ENCODE data around the gene GPR87. TPM values are rescaled to one million over a fixed set of nuclear protein-coding genes. Genes with fewer than 3 reads are reported as not detected.

The GPR87 gene
- total and polyA plus RNA-seq, 2 of the 4 experiments (the other 2 are of a cell fraction) = 0.26 to 0.36 TPM

DNA sequence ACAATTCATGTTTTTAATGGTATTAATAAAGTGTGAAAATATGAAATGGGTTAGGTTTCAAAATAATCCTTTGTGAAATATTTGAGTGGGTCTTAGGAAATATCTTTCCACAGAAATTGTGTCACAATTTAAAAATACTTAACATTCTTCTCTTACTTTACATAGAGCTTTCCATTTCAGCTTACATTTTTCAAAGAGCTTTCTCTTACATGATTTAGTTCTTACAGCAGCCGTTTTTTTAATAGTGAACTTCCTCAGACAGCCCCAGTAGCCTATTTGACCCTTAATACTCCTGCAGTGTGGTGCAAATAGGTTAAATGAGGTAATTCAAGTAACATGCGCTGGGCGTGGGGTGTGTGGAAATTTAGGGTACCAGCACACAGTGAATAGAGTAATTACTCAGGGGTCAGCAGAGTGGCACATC is 46.1 kb upstream of the GPR87 start:
- ATAC-seq (ENCODE audit: low read depth) = peak; percentile 86
- Histone ChIP-seq H3K27me3 (ENCODE audit: control insufficient read depth, insufficient read depth, low read length) (no peaks in the 10 kb centered on the region), H2AK5ac (ENCODE audit: low read depth, low read length) (no peak overlapping the region), H3K9me3 (ENCODE audit: control insufficient read depth, insufficient read depth, low read length) (no peaks in the 10 kb centered on the region), H3K9me1 (ENCODE audit: insufficient read depth, low read length) (no peaks in the 10 kb centered on the region), H2BK5ac (ENCODE audit: low read depth, low read length, poor library complexity, severe bottlenecking) (no peak overlapping the region), H3K23ac (ENCODE audit: low read depth, low read length) (no peak overlapping the region), H3K14ac (replicated peaks; ENCODE audit: low read depth, low read length) (no peak overlapping the region), H3K36me3 (ENCODE audit: control insufficient read depth, insufficient read depth, low read length) (no peaks in the 10 kb centered on the region), H2BK15ac (ENCODE audit: low read depth, low read length) (no peak overlapping the region), H4K8ac (ENCODE audit: low read depth in 2 of 2, low read length in 2 of 2) (no peak overlapping the region), H4K20me1 (ENCODE audit: insufficient read depth, low read length) (no peaks in the 10 kb centered on the region), H4K5ac (ENCODE audit: low read depth, low read length) (no peak overlapping the region; the same call in 1 of the 2 replicates), H4K91ac (ENCODE audit: insufficient read depth, low read depth, low read length) (no peak overlapping the region), H3K4ac (ENCODE audit: low read depth, low read length) (no peak overlapping the region), H3K79me1 (ENCODE audit: low read depth in 1 of 2, low read length in 2 of 2) (no peaks in the 10 kb centered on the region), H3K4me2 (ENCODE audit: low read depth, low read length) (peak overlapping the region; percentile 55), H3K4me1 (ENCODE audit: control insufficient read depth, insufficient read depth, low read length) (peaks cover 5% of the 10 kb centered on the region), H3K18ac (ENCODE audit: low read depth, low read length) (0 out of 2 replicates have a peak overlapping the region, but pooled peaks have one; percentile 28), H2BK120ac (ENCODE audit: low read depth, low read length) (no peak overlapping the region), H2AFZ (replicated peaks; ENCODE audit: low read length, poor library complexity) (no peak overlapping the region), H3K9ac (ENCODE audit: low read depth, low read length) (no peak overlapping the region), H2AK9ac (replicated peaks; ENCODE audit: low read depth, low read length, poor library complexity) (no peak overlapping the region), H3K27ac (ENCODE audit: insufficient read depth, low read length) (no peak overlapping the region), H3K4me3 (ENCODE audit: insufficient read depth, low read depth, low read length) (no peak overlapping the region), H2BK20ac (ENCODE audit: low read depth, low read length) (no peak overlapping the region), H3K56ac (ENCODE audit: extremely low read depth, insufficient read depth, low read length) (no peak overlapping the region)
- dilution Hi-C loops (cut with HindIII; ENCODE audit: low sequenced_read_pairs, unreplicated experiment) = no loop called here
- intact Hi-C loops (cut with micrococcal nuclease) = loop anchor here (1.0 kb wide), 1 partner anchor 16 kb away; no protein-coding TSS in a partner anchor
- no peak for DNase-seq
- WGBS, 2 experiments (ENCODE audit: extremely low coverage in 2 of 2, insufficient read length in 1 of 2) = no CpG with 5 or more reads among the region's 3 CpGs
- in situ Hi-C loops (cut with MboI; ENCODE audit: low sequenced_read_pairs) = no loop called here
- ChIA-PET POLR2A (ENCODE audit: unreplicated experiment) (interaction anchor here (0.6 kb wide), 1 partner anchor 1454 kb away, joined by 3 read pairs; no protein-coding TSS in a partner anchor), CTCF (interaction anchor here (0.5 to 0.6 kb wide), 2 partner anchors 11 to 485 kb away, joined by 3 read pairs; no protein-coding TSS in a partner anchor)
- no peak for TF ChIP-seq BHLHE40 (IDR thresholded peaks at IDR 0.05; ENCODE audit: low read depth, low read length)
- TF ChIP-seq RAD21 (IDR thresholded peaks at IDR 0.05; ENCODE audit: low read length) = no peak
- no peak for TF ChIP-seq RFX5 (IDR thresholded peaks at IDR 0.05; ENCODE audit: low read depth, low read length)
- TF ChIP-seq SMC3 (IDR thresholded peaks at IDR 0.05; ENCODE audit: low read depth, low read length) = no peak
- TF ChIP-seq, protein P1, sequence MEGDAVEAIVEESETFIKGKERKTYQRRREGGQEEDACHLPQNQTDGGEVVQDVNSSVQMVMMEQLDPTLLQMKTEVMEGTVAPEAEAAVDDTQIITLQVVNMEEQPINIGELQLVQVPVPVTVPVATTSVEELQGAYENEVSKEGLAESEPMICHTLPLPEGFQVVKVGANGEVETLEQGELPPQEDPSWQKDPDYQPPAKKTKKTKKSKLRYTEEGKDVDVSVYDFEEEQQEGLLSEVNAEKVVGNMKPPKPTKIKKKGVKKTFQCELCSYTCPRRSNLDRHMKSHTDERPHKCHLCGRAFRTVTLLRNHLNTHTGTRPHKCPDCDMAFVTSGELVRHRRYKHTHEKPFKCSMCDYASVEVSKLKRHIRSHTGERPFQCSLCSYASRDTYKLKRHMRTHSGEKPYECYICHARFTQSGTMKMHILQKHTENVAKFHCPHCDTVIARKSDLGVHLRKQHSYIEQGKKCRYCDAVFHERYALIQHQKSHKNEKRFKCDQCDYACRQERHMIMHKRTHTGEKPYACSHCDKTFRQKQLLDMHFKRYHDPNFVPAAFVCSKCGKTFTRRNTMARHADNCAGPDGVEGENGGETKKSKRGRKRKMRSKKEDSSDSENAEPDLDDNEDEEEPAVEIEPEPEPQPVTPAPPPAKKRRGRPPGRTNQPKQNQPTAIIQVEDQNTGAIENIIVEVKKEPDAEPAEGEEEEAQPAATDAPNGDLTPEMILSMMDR (conservative IDR thresholded peaks at IDR 0.05; ENCODE audit: low read depth, low read length) = no peak
- no TSS peak for BruUV-seq (replicated peaks)

All from IMR-90 (cell line).